H9 (cell line): ENCODE data around the gene ABLIM1. TPM values are rescaled to one million over a fixed set of nuclear protein-coding genes. Genes with fewer than 3 reads are reported as not detected.

Experiments used
- DNase-seq: peaks from one replicate; pipeline ENCODE4 v3.0.0-alpha.2; 2017
- H2AFZ ChIP-seq: one replicate; pipeline ENCODE4 v1.6.1; 2013; ENCODE audit warnings: mild to moderate bottlenecking, low read length, control low read depth, moderate library complexity
- H2AK5ac ChIP-seq: 2 replicates; pipeline ENCODE4 v1.6.1; 2013; ENCODE audit warnings: low read length, control low read depth, mixed read lengths; ENCODE audit not compliant: insufficient read length
- H2BK120ac ChIP-seq: one replicate; pipeline ENCODE4 v1.6.1; 2013; ENCODE audit warnings: low read depth, mild to moderate bottlenecking, low read length, control low read depth, inconsistent platforms; ENCODE audit not compliant: poor library complexity, severe bottlenecking
- H2BK12ac ChIP-seq: 2 replicates; pipeline ENCODE4 v1.6.1; 2013; ENCODE audit warnings: low read length, control low read depth, mixed read lengths, low read depth; ENCODE audit not compliant: insufficient read length
- H2BK15ac ChIP-seq: 2 replicates; pipeline ENCODE4 v1.6.1; 2013; ENCODE audit warnings: low read depth, low read length, control low read depth
- H2BK20ac ChIP-seq: one replicate; pipeline ENCODE4 v1.6.1; 2013; ENCODE audit warnings: low read depth, mild to moderate bottlenecking, low read length, control low read depth, inconsistent platforms; ENCODE audit not compliant: poor library complexity, severe bottlenecking
- H2BK5ac ChIP-seq: 2 replicates; pipeline ENCODE4 v1.6.1; 2013; ENCODE audit warnings: low read length, control low read depth, mixed read lengths; ENCODE audit not compliant: insufficient read length
- H3K14ac ChIP-seq: 2 replicates; pipeline ENCODE4 v1.6.1; 2013; ENCODE audit warnings: low read length, control low read depth; ENCODE audit not compliant: insufficient read depth
- H3K18ac ChIP-seq: 2 replicates; pipeline ENCODE4 v1.6.1; 2013; ENCODE audit warnings: low read depth, mild to moderate bottlenecking, mixed read lengths, low read length, control low read depth; ENCODE audit not compliant: insufficient read length
- H3K23ac ChIP-seq: 2 replicates; pipeline ENCODE4 v1.6.1; 2013; ENCODE audit warnings: low read length, control low read depth, mixed read lengths, low read depth; ENCODE audit not compliant: insufficient read length
- H3K23me2 ChIP-seq: 2 replicates; pipeline ENCODE4 v1.6.1; 2013; ENCODE audit warnings: low read depth, mild to moderate bottlenecking, mixed read lengths, low read length, control low read depth; ENCODE audit not compliant: insufficient read length, poor library complexity, severe bottlenecking
- H3K27ac ChIP-seq: 2 replicates; pipeline ENCODE4 v1.5.1; 2013; ENCODE audit warnings: low read length, control low read depth, mixed read lengths, low read depth; ENCODE audit not compliant: insufficient read length
- H3K27me3 ChIP-seq: 2 replicates; pipeline ENCODE4 v1.6.1; 2013; ENCODE audit warnings: low read length, control low read depth, inconsistent platforms; ENCODE audit not compliant: insufficient read depth
- H3K4ac ChIP-seq: 2 replicates; pipeline ENCODE4 v1.6.1; 2013; ENCODE audit warnings: low read depth, mild to moderate bottlenecking, control low read depth, inconsistent platforms, low read length, moderate library complexity
- H3K4me1 ChIP-seq: 2 replicates; pipeline ENCODE4 v1.6.1; 2013; ENCODE audit warnings: low read length, control low read depth, inconsistent platforms; ENCODE audit not compliant: insufficient read depth
- H3K4me2 ChIP-seq: 2 replicates; pipeline ENCODE4 v1.6.1; 2013; ENCODE audit warnings: low read length, control low read depth, mixed read lengths; ENCODE audit not compliant: insufficient read length, insufficient read depth
- H3K56ac ChIP-seq: 2 replicates; pipeline ENCODE4 v1.6.1; 2013; ENCODE audit warnings: low read depth, mild to moderate bottlenecking, mixed read lengths, low read length, control low read depth; ENCODE audit not compliant: insufficient read length
- H3K79me1 ChIP-seq: 2 replicates; pipeline ENCODE4 v1.6.1; 2013; ENCODE audit warnings: low read depth, mild to moderate bottlenecking, moderate library complexity, low read length, control low read depth, inconsistent platforms; ENCODE audit not compliant: insufficient read depth, poor library complexity, severe bottlenecking
- H3K79me2 ChIP-seq: 2 replicates; pipeline ENCODE4 v1.6.1; 2013; ENCODE audit warnings: low read length, control low read depth, inconsistent platforms; ENCODE audit not compliant: insufficient read depth
- H3K9ac ChIP-seq: 2 replicates; pipeline ENCODE4 v1.6.1; 2013; ENCODE audit warnings: low read length, control low read depth, mixed read lengths; ENCODE audit not compliant: insufficient read length; ENCODE audit errors: extremely low read depth
- H3K9me3 ChIP-seq: one replicate; pipeline ENCODE4 v1.6.1; 2013; ENCODE audit warnings: low read depth, low read length, inconsistent platforms; ENCODE audit not compliant: control insufficient read depth
- H3T11ph ChIP-seq: one replicate; pipeline ENCODE4 v1.6.1; 2013; ENCODE audit warnings: mild to moderate bottlenecking, low read length, control low read depth, inconsistent platforms
- H4K20me1 ChIP-seq: one replicate; pipeline ENCODE4 v1.6.1; 2013; ENCODE audit not compliant: control insufficient read depth, insufficient read length, insufficient read depth
- H4K5ac ChIP-seq: 2 replicates; pipeline ENCODE4 v1.6.1; 2013; ENCODE audit warnings: low read depth, mild to moderate bottlenecking, mixed read lengths, low read length, control low read depth; ENCODE audit not compliant: insufficient read length
- H4K8ac ChIP-seq: replicated peaks from 2 replicates; pipeline ENCODE4 v1.6.1; 2013; ENCODE audit warnings: low read length, control low read depth, mixed read lengths, low read depth; ENCODE audit not compliant: insufficient read length
- H4K91ac ChIP-seq: 2 replicates; pipeline ENCODE4 v1.6.1; 2013; ENCODE audit warnings: low read depth, mild to moderate bottlenecking, moderate library complexity, mixed read lengths, low read length, control low read depth; ENCODE audit not compliant: insufficient read length
- H3K27ac Mint-ChIP-seq, 3 experiments: 2 replicates in 2 of 3; 3 replicates in 1 of 3; pipeline ENCODE4 v1.8.0; 2020 to 2021; ENCODE audit warnings: mixed read lengths in 3 of 3, mild to moderate bottlenecking in 1 of 3, moderate library complexity in 1 of 3
- H3K27me3 Mint-ChIP-seq: 2 replicates; pipeline ENCODE4 v1.8.0; 2021; ENCODE audit warnings: low read depth, mild to moderate bottlenecking, moderate library complexity, mixed read lengths
- H3K36me3 Mint-ChIP-seq, 3 experiments: 2 replicates in 2 of 3; 3 replicates in 1 of 3; pipeline ENCODE4 v1.8.0; 2020 to 2021; ENCODE audit warnings: low read depth in 3 of 3, mixed read lengths in 3 of 3; ENCODE audit not compliant: insufficient read depth in 1 of 3
- H3K4me1 Mint-ChIP-seq, 2 experiments: 2 replicates each; pipeline ENCODE4 v1.8.0; 2020; ENCODE audit warnings: mixed read lengths in 2 of 2
- H3K4me3 Mint-ChIP-seq, 2 experiments: 2 replicates in 1 of 2; 3 replicates in 1 of 2; pipeline ENCODE4 v1.8.0; 2020 to 2021; ENCODE audit warnings: mild to moderate bottlenecking in 2 of 2, mixed read lengths in 2 of 2, moderate library complexity in 1 of 2
- H3K9me3 Mint-ChIP-seq, 2 experiments: 2 replicates in 1 of 2; 3 replicates in 1 of 2; pipeline ENCODE4 v1.8.0; 2020; ENCODE audit warnings: mild to moderate bottlenecking in 2 of 2, mixed read lengths in 2 of 2, moderate library complexity in 1 of 2
- WGBS: extraction: QIAGEN DNeasy Blood & Tissue Kit; methylation state at CpG from one replicate; pipeline ENCODE4 v1.1.7; 2013; ENCODE audit warnings: missing lambda C conversion rate, low lambda C conversion rate, mixed read lengths; ENCODE audit not compliant: insufficient read length; ENCODE audit errors: extremely low coverage; 5-methylcytosine and 5-hydroxymethylcytosine counted together
- total RNA-seq: library from RNA; stranded (reverse); gene quantifications from 2 replicates; pipeline ENCODE4 v1.2.1, GENCODE V29; 2021
- TF ChIP-seq, protein P1 (sequence below): fragments of 200-600 bp; sonication (generic); conservative IDR thresholded peaks from 3 replicates; pipeline ENCODE4 v1.8.0; 2021; ENCODE audit warnings: antibody characterized with exemption, mild to moderate bottlenecking

Gene ABLIM1
- total RNA-seq, 1 experiment from 2014 or later = 32.1 TPM

DNA sequence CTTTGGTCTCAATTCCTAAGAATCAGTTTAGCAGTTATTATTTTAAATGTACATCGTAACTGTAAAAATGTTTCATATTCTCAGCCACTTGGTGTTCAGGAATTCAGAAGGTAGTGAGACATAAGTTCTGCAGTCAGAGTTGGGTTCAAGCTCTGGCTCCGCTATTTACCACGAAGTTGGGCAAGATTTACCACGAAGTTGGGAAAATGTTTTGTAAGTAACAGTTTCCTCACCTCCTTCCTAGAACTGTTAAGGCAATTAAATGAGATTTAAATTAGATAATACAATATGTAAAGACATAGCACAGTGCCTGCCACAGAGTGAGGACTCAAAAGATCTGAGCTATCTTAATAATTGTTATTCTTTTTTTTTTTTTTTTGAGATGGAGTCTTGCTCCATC, 16.3 kb upstream of the ABLIM1 start:
- Mint-ChIP-seq H3K27ac (no peak overlapping the region), H3K27me3 (peaks cover 2% of the 10 kb centered on the region; the same call in 1 of the 2 replicates), H3K36me3 (no peaks in the 10 kb centered on the region), H3K4me1 (peaks cover 5 to 7% of the 10 kb centered on the region in 2 experiments; a peak in 2 of 4 replicates), H3K9me3 (no peaks in the 10 kb centered on the region), H3K4me3 (no peak overlapping the region)
- no peaks in the 10 kb centered on the region for H3K79me2 ChIP-seq
- H4K5ac ChIP-seq = no peak overlapping the region
- no peak overlapping the region for H2BK5ac ChIP-seq
- no CpG with 5 or more reads among the region's 4 CpGs for WGBS
- no peaks in the 10 kb centered on the region for H3K23me2 ChIP-seq
- no peaks in the 10 kb centered on the region for H3K79me1 ChIP-seq
- TF ChIP-seq, protein P1, sequence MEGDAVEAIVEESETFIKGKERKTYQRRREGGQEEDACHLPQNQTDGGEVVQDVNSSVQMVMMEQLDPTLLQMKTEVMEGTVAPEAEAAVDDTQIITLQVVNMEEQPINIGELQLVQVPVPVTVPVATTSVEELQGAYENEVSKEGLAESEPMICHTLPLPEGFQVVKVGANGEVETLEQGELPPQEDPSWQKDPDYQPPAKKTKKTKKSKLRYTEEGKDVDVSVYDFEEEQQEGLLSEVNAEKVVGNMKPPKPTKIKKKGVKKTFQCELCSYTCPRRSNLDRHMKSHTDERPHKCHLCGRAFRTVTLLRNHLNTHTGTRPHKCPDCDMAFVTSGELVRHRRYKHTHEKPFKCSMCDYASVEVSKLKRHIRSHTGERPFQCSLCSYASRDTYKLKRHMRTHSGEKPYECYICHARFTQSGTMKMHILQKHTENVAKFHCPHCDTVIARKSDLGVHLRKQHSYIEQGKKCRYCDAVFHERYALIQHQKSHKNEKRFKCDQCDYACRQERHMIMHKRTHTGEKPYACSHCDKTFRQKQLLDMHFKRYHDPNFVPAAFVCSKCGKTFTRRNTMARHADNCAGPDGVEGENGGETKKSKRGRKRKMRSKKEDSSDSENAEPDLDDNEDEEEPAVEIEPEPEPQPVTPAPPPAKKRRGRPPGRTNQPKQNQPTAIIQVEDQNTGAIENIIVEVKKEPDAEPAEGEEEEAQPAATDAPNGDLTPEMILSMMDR = no peak
- no peak overlapping the region for H2BK20ac ChIP-seq
- H3K23ac ChIP-seq = no peak overlapping the region
- no peak overlapping the region for H4K91ac ChIP-seq
- no peaks in the 10 kb centered on the region for H3K9me3 ChIP-seq
- no peak for DNase-seq
- H4K8ac ChIP-seq = no peak overlapping the region
- no peak overlapping the region for H2BK120ac ChIP-seq
- H3K4me2 ChIP-seq = no peak overlapping the region
- H3K4ac ChIP-seq = no peak overlapping the region
- no peak overlapping the region for H2AK5ac ChIP-seq
- no peak overlapping the region for H2BK15ac ChIP-seq
- H3K27ac ChIP-seq = no peak overlapping the region
- H3K9ac ChIP-seq = no peak overlapping the region
- no peak overlapping the region for H3T11ph ChIP-seq
- H3K14ac ChIP-seq = no peak overlapping the region
- H2AFZ ChIP-seq = no peak overlapping the region
- no peak overlapping the region for H3K18ac ChIP-seq
- H3K56ac ChIP-seq = no peak overlapping the region
- no peaks in the 10 kb centered on the region for H4K20me1 ChIP-seq
- H3K4me1 ChIP-seq = no peaks in the 10 kb centered on the region
- H2BK12ac ChIP-seq = no peak overlapping the region
- no peaks in the 10 kb centered on the region for H3K27me3 ChIP-seq
